A673 (cell line): ENCODE data around the gene BABAM2.

Experiments
- CTCF ChIP-seq: fragments of 300-800, 200-600 bp; sonication (generic); conservative IDR thresholded peaks from 2 replicates; pipeline ENCODE4 v1.5.1; 2017; ENCODE audit warnings: low read depth, mild to moderate bottlenecking, antibody characterized with exemption, low read length, moderate library complexity, mixed read lengths
- EZH2 ChIP-seq: fragments of 200-600 bp; sonication (generic); IDR thresholded peaks from 2 replicates; pipeline ENCODE4 v1.6.1; 2017; ENCODE audit warnings: borderline replicate concordance, low read depth, mild to moderate bottlenecking, mixed read lengths, antibody characterized with exemption, low read length; ENCODE audit not compliant: poor library complexity, severe bottlenecking

- TF ChIP-seq CTCF: no peak
- TF ChIP-seq EZH2: no peak
Measured at GRCh38 chr2:28165087-28165635, 274.6 kb downstream of the BABAM2 start.
